Sigmoid colon (tissue), 4 donors: ENCODE data around the gene SELPLG.

Experiments used
- CTCF ChIP-seq, 4 experiments: fragments of 450-650 bp in 3 of 4; fragments of 200-600 bp in 1 of 4; IDR thresholded peaks; one replicate each; pipeline ENCODE4 v1.5.1; 2016 to 2019; ENCODE audit warnings: antibody characterized with exemption in 4 of 4, mild to moderate bottlenecking in 3 of 4, moderate library complexity in 2 of 4
- EP300 ChIP-seq, 4 donors: sonication (generic); formaldehyde crosslinking; IDR thresholded peaks; one replicate each; pipeline ENCODE4 v1.6.1; 2017; ENCODE audit warnings: antibody characterized with exemption in 4 of 4
- POLR2A ChIP-seq, 2 donors: fragments of 450-650 bp; IDR thresholded peaks; one replicate each; pipeline ENCODE4 v1.6.1; 2016; ENCODE audit warnings: antibody characterized with exemption in 2 of 2, mild to moderate bottlenecking in 2 of 2, moderate library complexity in 2 of 2
- POLR2AphosphoS5 ChIP-seq, 4 donors: sonication (generic); formaldehyde crosslinking; IDR thresholded peaks; one replicate each; pipeline ENCODE4 v1.6.1; 2017; ENCODE audit warnings: antibody characterized with exemption in 4 of 4

- TF ChIP-seq CTCF (IDR thresholded peaks at IDR 0.05): no peak
- TF ChIP-seq POLR2A (IDR thresholded peaks at IDR 0.05): no peak
- TF ChIP-seq POLR2AphosphoS5 (IDR thresholded peaks at IDR 0.05): no peak
- no peak for TF ChIP-seq EP300 (IDR thresholded peaks at IDR 0.05)
These were observed 45.5 kb upstream of the SELPLG start for GRCh38 chr12:108679106-108679681.
